NCI-H1092 treated with DMSO at 0.1 percent for 48 hours (cell line): ENCODE measurements around the gene STAT6.
A peak's percentile ranks its signal among the peaks of the same experiment; 100 is the strongest.

ENCODE experiments used
- DNase-seq: peaks from one replicate; lab custom pipeline; 2025; lab: John Stamatoyannopoulos, UW

STAT6 gene

DNA sequence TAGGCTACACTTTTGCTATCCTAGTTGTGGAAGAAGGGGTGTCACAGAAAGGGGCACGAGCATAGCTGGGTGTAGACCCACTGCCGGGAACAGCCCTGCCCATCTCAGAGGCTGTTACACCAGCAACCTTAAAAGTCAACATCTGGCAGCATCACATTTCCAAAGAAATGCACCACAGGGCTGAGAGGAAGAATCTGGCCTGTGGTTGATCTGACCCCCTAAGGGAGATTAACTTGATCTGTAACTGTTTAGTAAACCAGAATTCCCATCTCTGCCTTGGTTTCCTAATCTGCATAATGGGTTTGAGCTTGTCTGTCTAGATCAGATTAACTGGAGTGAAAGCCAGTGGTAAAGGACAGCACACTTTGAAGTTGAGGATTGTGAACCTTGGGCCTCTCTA lies 34.9 kb upstream of the STAT6 start:
- no peak for DNase-seq

GRCh38 chr12:57145460-57146059 lies 34.4 kb upstream of the STAT6 start:
- no peak for DNase-seq

DNA sequence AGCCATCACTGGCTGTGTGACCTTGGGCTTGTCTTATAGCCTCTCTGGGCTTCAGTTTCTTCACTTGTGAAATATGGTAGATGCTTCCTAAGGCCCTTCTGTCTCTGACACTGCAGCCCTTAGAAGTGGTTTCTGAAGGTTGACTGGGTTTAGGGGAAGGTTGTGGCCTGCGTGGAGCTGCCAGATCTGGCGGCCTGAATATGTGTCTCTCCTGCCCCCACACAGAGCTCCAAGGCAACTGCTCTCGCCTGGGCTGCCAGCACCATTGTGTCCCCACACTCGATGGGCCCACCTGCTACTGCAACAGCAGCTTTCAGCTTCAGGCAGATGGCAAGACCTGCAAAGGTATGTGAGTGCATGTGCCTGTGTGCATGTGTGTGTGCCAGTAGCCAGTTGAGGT lies 32.3 kb upstream of the STAT6 start:
- no peak for DNase-seq

GRCh38 chr12:57142727-57143126 lies 31.6 kb upstream of the STAT6 start:
- DNase-seq = no peak

DNA sequence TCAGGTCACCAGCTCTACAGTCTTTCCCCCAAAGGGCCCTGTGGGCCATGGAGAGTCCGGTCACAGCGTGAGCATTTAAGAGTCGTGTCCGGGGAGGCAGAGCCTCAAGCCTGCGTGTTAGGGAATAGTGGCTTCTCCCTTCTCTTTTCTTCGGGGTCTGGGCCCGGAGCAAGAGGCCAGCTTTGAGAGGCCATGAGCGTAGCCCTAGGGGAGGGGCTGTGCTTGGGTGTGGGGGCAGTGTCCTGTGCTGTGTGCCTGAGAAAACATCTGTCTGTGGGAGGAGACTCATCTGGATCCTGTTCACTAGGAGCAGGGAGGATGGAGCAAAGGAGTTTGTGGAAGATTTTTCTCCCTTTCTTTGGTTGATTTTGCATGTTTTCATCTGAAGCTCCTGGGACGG lies 31.0 kb upstream of the STAT6 start:
- DNase-seq = no peak

DNA sequence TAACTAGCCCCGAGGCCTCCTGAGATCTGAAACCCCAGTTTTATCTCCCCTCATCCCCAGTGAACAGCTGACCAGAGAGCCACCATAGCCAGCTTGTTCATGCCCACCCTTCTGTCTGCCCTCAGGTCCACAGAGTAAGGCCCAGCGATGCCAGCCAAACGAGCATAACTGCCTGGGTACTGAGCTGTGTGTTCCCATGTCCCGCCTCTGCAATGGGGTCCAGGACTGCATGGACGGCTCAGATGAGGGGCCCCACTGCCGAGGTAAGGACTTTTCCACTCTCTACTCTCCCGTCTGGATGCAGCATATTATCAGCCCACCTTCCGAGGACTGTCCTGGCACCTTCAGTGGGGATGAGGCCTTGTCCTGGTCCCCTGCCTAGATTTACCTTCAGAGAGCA lies 30.1 kb upstream of the STAT6 start:
- no peak for DNase-seq

- DNase-seq = no peak
Measured at GRCh38 chr12:57139796-57140649, 28.9 kb upstream of the STAT6 start.

- DNase-seq = no peak
Measured at GRCh38 chr12:57138526-57139272, 27.5 kb upstream of the STAT6 start.

GRCh38 chr12:57135527-57136326 lies 24.6 kb upstream of the STAT6 start:
- DNase-seq = no peak

- no peak for DNase-seq
Measured at GRCh38 chr12:57134949-57135348, 23.8 kb upstream of the STAT6 start.

- no peak for DNase-seq
Measured at GRCh38 chr12:57133916-57134315, 22.8 kb upstream of the STAT6 start.

- no peak for DNase-seq
Measured at GRCh38 chr12:57133013-57133569, 21.9 kb upstream of the STAT6 start.

GRCh38 chr12:57131896-57132744 lies 21.0 kb upstream of the STAT6 start:
- no peak for DNase-seq

GRCh38 chr12:57130941-57131340 lies 19.8 kb upstream of the STAT6 start:
- DNase-seq = no peak

DNA sequence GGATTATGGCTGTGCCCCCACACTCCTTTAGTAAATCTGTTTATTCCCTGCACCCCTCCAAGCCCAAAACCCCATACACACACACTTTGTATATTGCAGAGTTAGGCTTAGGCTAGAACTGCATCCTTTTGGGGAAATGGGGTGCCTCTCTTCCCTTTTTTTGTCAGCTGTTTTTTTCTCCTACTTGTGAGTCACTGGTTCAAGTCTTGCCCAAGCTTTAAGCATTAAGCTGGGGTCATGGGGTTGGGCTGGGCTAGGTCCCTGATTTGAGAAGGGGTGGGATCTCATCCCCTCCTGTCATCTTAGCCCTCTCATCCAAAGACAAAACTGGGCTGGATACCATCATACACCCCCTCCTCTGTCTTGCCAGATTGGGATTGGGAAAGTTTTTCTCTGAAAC lies 18.7 kb upstream of the STAT6 start:
- DNase-seq = no peak

DNA sequence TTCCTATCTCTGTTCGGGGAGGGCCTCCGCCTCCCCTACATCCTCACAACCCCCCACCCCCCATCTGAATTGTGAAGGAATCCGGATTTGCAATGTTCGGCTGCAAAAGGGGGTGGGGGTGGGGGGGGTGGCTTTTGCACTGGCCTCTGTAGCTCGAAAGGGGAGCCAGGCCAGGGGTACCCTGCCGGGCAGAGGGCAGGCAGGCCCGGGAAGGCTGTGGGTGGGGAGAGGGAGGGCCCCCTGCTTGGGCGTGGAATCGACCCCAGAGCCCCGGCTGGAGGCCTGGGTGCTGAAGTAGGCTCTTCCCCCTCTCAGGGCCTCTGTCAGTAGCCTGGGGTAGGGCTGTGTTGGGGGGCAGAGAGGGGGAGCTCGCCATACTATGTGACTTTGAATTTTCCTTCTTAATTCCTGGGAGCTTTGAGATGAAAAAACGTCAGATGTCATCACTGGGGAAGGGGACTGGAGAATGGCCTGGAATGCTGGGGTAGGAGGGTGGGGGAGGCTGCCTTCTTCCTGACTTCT lies 18.2 kb upstream of the STAT6 start:
- DNase-seq = no peak

- DNase-seq = no peak
Measured at GRCh38 chr12:57128519-57129247, 17.5 kb upstream of the STAT6 start.

DNA sequence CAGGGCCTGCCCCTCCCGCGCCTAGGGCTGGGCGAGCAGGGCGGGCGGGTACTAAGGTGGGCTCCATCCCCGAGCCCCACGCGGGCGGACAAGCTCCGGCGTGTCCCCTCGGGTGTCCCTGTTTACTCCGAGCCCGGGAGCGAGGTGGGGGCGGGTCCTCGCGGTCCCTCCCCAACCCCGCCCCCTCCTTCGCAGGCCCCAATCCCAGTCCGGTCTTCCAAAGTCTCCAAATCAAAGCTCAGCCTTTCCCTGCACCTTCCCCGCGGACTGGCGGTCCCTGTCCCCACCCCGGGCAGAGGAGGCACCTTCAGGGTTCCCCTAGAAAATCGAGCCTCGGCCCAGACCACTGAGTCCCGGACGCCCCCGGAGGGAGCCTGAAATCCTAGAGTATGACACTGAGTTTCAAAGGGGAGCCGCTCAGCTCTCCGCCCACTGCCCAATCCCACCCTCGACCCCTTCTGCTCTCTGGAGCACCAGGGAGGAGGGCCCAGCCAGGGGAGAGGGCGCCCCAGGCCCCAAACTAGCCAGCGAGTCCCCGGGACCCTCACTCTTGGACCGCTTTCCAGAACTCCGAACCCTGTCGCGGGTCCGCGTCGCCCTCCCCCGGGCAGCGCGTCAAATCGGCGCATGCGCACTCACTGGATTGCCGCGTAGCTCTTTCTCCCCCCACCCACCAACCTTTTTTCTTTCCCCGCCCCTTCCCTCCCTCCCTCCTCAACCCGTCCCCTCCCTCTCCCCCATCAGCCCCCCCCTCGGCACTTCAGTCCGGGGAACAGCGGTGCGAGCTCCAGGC lies 16.8 kb upstream of the STAT6 start, which contains the start of gene LRP1:
LRP1 (plus strand) TSS at position 758 of the 793 bp plus-strand sequence. CDS start 482 bp downstream, outside the sequence.
- peak; percentile 61 for DNase-seq
